Measurements from ENCODE around the gene PEPD.

PEPD gene

DNA sequence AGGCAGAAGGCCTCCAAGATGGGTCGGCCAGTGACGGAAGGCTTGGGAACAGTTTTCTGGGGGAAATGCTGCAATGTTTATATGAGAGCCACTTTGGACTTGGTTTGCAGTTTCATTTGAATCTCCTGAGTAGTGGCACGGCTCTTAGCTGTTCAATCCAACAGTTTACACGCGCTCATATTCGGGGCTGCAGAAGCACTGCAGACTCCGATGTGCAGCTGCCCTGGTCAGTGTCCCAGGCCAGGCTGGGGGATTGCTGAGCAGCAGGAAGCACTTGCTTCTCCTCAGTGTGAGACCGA lies 116.4 kb downstream of the PEPD start:
- DNase-seq, result no peak

GRCh38 chr19:33404506-33405253 lies 116.9 kb downstream of the PEPD start:
- DNase-seq, result no peak

DNA sequence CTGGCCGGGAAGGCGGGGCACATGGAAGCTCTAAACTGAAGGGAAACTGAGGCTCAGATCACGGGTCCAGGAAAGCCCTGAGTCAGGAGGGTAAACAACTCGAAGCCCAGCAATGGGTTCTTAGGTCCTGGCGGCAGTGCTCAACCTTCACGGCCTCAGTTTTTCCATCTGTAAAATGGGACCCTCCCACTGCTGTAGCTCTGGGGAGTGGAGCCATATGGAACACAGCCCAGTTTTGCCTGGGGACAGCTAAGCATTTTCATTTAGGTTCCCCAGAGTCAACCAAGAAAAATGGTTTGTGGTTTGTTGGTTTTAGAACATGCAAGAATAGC lies 117.7 kb downstream of the PEPD start:
- DNase-seq, result no peak

DNA sequence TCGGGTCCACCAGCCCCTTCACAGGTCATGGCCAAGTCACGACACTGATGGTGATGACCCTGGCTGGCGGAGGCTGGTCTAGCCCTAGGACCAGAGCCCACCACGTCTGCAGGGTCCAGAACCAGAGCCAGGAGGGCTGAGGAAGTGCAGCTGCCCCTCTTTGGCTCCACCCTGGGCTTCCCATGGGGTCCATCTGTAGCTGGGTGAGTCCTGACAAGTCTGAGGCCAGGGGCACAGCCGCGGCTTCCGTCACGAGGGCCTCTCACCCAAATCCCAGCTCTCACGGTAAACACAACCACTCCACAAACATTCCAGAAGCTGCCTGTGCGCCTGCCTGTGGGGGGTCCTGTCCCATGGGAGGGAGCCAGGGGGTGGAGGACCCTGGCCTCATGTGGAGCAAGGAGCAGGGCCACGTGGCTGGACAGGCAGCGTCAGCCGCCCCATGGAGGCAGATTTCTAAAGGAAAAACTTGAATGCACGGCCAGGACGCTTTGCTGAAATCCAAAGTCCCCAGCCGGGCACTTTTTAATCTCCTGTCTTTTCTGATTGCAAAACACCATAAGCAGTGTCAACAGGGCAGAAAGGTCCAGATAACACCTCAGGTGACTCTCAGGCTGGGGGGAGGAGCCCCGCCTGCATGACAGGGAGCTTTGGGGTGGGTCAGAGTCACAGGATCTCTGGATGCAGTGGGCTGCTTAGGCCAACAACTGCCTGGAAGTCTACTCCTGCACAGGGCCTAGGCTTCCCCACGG lies 118.2 kb downstream of the PEPD start:
- no peak for DNase-seq

GRCh38 chr19:33402421-33403220 lies 119.0 kb downstream of the PEPD start:
- DNase-seq, result no peak

DNA sequence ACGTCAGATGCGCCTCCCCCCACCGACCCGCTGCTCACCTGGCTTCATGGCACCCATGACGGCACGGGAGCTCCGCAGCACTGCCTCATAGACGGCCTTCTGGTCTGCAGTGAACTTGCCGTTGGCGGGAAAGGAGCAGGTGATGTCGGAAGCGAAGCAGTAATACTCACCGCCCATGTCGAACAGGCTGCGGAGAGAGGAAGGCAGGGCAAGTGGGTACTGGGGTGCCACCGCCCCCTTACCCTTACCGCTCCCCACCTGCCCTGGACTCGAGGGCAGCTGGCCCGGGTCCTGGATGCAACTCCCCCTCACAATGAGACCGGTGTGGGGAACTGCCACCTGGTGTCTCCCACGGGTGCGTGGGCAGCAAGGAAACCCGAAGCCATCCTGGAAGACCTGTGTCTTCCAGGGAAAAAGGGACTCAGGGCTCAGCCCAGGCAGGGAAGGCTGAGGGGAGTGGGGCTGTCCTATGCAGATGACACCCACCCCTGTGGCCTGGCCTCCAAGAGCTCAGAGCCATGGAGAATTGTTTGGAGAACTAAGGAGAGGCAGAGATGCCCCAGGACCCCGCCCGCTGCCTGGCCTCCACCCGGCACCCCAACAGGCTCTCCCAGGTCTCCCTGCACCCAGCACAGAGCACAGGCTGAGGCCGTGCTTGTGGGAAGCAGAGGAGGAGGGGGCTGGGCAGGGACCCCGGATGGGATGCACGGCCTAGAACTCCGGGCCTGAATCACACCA lies 119.7 kb downstream of the PEPD start:
- DNase-seq, result no peak

DNA sequence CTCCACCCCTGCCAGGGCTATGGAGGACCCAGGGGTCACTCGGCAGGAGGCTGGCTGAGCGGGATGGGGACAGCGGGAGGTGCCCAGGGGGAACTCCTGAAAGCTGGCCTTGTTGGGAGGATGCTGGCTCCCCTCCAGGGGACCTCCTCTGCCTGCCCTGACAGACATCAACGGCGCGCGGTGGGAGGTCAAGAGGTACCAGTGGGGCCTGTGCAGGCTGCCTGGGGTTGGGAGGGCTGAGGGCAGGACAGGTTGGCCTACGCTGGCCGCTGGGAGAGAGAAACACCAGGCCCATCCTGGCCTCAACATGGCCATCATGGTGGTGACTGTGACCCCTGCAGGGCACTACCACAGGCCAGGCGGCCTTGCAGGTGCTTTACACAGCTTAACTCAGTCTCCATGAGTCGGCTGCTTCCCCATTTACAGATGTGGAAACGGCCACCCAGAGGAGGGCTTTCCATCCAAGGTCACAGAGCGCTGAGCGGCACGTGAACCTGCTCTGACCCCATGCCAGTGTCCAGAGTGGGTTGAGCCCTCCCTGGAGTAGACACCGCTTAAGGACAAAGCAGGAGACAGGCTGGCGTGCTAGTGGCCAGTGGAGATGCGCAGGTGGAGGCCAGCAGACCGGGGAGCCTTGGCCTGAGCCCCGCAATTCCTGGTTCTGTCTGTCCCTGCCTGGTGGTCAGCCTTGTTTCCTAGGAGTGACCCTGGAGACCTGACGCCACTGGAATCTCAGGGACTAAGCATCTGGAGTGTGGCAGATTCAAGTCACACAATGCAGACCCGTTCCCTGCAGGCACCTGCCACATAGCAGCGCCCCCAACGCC lies 120.5 kb downstream of the PEPD start:
- peak; percentile 58 for DNase-seq

DNA sequence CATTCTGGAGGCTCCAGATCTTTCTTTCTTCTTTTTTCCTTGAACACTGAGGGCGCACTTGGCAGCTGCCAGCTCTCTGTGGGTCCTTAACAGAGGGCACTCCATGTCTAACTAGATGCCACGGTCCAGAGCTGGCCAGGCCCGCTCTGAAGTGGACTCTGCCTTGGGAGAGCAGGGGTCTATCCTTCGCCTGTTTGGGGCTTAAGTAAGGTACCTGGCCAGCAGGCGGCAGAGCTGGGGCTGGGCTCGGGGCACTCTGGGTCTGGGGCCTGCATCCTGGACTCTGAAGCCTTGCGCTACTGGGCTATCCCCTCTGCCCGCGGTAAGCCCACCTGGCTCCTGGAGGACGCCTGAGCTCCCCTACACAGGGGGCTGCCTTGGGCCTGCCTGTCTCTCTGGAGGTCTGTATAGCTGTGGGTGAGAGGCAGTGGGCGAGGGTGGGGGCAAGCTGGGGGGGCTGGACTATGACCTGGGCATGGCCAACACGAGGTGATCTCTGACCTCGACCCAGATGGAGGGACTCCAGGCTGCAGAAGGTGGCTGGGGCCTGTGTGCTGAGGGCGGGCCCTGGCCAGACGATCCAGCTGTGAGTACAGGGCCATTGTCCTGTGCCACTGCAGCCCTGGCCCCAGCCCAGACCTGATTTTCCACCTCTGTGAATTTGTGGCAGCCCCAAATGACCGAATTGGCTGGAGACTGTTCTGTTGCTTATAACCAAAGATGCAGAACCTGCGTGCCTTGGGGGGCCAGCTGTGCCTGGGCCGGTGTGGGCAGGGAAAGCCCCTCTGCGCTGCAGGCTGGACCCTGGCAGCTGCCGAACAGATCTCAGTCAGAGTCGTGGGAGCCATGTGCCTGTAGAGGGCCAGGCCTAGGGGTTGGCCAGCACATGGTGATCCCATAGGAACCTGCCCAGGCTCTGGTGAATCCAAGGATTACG lies 121.6 kb downstream of the PEPD start:
- peak; percentile 42 for DNase-seq

DNA sequence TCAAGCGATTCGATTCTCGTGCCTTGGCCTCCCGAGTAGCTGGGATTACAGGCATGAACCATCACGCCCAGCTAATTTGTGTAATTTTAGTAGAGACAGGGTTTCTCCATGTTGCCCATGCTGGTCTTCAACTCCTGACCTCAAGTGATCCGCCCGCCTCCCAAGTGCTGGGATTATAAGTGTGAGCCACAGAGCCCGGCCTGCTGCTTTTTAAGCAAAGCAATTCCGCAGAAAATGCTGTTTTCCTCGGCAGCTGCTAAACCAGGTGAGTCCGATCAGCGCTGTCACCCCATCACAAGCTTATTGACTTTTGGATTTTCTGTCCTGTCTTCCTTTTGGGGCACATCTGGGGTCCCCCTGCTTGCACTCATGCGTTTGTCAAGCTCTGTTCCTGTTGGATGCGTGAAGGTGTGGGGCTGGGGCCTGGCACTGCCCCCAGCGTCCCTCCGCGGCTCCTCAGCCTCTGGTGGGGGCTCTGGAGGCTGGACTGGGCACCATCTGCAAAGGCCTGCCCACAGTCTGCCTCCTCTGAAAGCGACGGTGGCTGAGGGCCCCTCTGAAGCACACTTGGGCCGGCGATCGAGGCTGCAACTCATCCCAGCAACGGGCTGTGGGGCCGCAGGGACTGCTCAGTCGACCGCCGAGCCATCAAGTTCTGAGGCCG lies 122.4 kb downstream of the PEPD start:
- DNase-seq, result peak; percentile 39

GRCh38 chr19:33398361-33399060 lies 123.1 kb downstream of the PEPD start:
- peak; percentile 50 for DNase-seq

DNA sequence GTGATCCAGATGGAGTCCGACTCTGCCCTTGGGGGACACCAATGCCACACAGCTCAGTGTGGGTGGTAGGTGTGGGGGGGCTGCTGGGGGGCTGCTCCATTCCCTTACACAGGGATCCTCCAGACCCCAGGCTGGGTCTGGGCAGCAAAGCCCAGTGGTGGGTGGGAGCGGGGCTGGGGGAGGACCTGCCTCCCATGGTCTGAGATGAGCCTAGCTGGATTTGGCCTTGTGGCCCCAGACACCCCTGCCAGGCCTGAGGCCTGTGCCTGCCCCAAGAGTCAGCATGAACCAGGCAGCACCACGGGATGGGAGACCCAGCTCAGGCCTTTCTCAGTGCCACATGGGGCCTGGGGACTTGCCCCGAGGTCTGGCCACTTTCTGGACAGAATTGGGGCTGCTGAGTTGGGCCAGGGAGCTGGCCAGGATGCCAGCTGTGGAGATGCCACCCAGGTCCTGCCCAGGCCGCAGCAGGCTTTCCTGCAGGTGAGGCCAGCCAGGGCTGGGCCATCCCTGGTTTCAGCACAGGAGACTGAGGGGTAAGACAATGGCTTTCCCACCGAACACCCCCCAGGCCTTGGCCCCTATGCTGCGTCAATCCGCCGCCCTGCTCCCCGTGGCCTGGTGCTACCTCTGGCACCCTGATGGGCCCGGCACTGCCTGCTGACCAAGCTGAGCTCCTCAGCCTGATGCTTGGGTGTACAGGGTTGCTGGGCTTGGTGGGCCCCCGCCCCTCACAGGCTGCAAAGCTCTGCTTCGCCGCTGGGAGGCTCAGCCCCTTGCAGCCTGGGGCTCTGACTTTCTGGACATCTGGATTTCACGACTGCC lies 123.8 kb downstream of the PEPD start:
- peak; percentile 55 for DNase-seq

DNA sequence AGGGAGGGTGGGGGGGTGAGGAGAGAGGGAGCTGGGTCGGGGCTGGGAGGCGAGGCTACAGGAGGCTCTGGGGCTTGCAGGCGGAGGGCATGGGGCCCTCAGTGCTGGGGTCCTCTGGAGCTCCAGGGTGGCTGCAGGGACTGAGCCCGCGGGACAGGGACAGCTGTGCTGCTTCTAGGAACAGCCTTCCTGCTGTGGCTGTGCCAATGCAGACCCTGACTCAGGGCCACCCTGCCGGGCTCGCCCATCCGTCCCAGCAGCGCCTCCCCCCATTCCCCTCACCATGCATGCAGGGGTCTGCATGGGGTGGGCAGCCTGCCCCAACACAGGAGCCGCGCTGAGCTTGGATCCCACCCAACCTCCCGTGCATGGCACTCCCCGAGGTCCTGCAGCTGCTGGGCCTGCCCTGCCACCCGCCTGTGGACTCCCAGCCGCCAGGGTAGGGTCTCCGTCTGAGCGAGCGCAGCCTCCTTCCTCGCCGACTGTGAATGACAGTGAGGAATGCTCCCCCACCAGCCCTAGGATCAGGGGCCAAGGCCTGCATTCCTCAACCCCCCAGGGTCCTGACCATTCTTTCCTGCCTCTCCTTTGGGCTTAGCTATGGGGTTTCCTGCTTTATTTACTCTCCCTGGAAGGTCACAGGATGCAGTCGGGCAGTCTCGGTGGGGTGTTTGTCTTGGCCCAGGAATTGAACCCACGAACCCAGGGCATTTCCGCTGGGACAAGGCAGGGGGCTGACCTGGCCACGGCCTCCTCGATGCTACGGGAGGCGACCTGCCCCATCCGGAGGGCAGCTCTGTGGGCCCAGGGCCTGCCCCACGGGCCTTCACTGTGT lies 124.7 kb downstream of the PEPD start:
- no peak for DNase-seq

- DNase-seq, result no peak
Observed at GRCh38 chr19:33395561-33396550, 125.7 kb downstream of the PEPD start.

DNA sequence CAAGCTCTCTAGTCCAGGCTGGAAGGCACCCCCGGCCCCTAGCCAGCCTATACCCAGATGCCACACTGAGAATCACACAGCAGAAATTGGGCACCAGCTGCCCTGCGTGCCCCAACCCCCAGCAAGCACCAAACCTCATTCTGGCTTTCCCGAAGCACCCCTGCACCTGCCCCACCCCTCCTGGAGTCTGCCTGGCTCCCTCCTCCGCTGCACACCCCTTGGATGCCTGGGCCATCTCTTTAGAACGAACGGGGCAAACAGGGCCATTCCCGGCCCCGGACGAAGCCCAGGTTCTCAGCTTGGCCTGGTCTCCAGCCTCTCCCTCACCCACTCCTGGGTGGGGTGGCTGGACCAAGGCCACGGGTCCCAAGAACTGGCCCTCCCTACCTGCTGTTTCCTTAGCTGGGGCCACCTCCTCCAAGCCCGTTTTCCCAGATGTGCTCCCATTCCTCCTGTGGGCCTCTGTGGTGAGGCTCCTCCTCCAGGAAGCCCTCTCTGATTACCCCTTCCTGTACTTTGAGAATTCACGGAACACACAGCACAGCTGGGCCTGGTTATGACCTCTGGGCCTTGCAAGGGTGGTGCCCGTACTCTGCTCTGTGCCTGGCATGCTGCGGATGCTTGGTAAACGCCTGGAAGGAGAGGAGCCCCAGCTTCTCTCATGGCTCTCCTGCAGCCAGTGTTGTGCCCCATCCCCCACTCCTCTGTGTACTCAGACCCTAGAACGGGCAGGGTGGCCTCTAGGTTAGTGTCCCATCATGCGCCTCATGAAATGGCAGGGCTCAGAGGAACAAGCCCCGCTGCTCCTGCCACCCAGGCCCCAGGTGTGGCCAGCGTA lies 126.6 kb downstream of the PEPD start:
- DNase-seq, result no peak

DNA sequence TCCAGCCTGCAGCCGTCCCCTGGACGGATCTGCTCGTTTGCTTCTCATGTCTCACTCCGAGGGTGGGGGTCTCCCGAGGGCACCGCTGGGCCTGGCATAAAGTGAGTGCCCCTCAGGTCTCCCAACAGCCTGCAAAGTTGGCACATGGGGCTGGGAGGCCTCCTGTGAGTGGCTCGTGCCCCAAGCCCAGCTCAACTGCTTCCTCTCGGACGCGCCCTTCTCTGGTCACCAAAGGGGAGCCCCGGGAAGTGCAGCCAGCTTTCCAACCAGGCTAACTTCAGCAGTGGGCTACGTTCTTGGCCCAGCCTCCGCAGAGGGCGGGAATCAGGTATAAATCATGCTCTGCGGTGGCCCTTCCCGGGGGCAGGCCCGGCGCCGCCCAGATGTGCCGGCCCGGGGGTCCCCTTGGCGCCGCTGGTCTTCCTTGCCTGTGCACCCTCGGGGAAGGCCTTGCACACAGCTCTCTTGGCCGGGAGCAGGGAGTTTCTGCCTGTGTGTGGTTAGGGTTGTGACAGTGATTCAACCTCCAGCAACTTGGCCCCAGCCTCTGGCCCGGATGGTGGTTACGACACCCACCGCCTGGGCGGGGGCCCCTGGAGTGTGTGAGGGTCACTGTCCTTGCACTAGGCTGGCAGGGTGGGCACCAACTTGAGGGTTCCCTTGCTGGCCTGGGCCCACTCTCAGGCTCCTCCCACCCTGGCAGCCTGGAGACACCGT lies 127.4 kb downstream of the PEPD start:
- no peak for DNase-seq
